ENCODE measurements around the gene TMOD2.

TMOD2 gene

GRCh38 chr15:51776952-51777569 is 25.7 kb downstream of the TMOD2 start:
- no peak overlapping the region for H2AFZ ChIP-seq (ENCODE audit: low read length)
- H3F3A ChIP-seq (ENCODE audit: insufficient read depth, low read length), result no peaks in the 10 kb centered on the region
- DNase-seq, result peak; percentile 73
- H3K9ac ChIP-seq (ENCODE audit: low read length), result no peak overlapping the region
- H3K36me3 ChIP-seq (replicated peaks; ENCODE audit: insufficient read depth, low read length), result no peaks in the 10 kb centered on the region
- H3K27ac ChIP-seq (ENCODE audit: low read length), result no peak overlapping the region
- no peaks in the 10 kb centered on the region for H3K9me3 ChIP-seq (replicated peaks; ENCODE audit: insufficient read depth, low read length)
- H3K4me1 ChIP-seq (ENCODE audit: low read length), result no peaks in the 10 kb centered on the region
- no peaks in the 10 kb centered on the region for H4K20me1 ChIP-seq (ENCODE audit: insufficient read depth, low read length)
- H3K9me2 ChIP-seq (replicated peaks; ENCODE audit: insufficient read depth, low read length), result no peaks in the 10 kb centered on the region
- no peak overlapping the region for H3K4me3 ChIP-seq (ENCODE audit: low read length)
- no peaks in the 10 kb centered on the region for H3K27me3 ChIP-seq (replicated peaks; ENCODE audit: insufficient read depth, low read length)
- no peaks in the 10 kb centered on the region for H3K79me2 ChIP-seq (ENCODE audit: low read length)
- no peak overlapping the region for H3K4me2 ChIP-seq (ENCODE audit: low read depth, low read length)
- TF ChIP-seq, protein P1, sequence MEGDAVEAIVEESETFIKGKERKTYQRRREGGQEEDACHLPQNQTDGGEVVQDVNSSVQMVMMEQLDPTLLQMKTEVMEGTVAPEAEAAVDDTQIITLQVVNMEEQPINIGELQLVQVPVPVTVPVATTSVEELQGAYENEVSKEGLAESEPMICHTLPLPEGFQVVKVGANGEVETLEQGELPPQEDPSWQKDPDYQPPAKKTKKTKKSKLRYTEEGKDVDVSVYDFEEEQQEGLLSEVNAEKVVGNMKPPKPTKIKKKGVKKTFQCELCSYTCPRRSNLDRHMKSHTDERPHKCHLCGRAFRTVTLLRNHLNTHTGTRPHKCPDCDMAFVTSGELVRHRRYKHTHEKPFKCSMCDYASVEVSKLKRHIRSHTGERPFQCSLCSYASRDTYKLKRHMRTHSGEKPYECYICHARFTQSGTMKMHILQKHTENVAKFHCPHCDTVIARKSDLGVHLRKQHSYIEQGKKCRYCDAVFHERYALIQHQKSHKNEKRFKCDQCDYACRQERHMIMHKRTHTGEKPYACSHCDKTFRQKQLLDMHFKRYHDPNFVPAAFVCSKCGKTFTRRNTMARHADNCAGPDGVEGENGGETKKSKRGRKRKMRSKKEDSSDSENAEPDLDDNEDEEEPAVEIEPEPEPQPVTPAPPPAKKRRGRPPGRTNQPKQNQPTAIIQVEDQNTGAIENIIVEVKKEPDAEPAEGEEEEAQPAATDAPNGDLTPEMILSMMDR (IDR thresholded peaks at IDR 0.05; ENCODE audit: low read length), result peak; percentile 86
- no peak for TF ChIP-seq EZH2phosphoT487 (IDR thresholded peaks at IDR 0.05; ENCODE audit: low read length)

DNA sequence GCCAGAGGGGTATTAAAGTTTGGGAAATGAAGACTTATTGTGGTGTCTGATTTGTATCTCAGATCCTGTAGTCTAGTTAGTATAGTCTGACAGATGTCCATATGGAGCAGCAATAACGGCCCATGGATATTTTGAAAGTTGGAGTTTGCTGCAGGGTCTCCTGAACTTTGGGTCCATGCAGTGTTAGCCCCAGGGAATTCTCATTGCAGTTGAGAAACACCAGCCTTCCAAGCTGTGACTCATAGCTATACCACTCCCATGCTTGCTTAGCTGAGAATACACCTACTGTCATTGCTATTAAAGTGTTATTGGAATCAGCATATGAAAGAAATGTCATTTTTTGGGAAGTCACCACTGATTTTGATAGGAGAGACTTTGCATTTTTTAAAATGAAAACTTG is 29.2 kb downstream of the TMOD2 start:
- Histone ChIP-seq H2AFZ (ENCODE audit: low read length) (no peak overlapping the region), H4K20me1 (ENCODE audit: insufficient read depth, low read length) (no peaks in the 10 kb centered on the region), H3K9me3 (replicated peaks; ENCODE audit: insufficient read depth, low read length) (no peaks in the 10 kb centered on the region), H3K4me2 (ENCODE audit: low read depth, low read length) (no peak overlapping the region), H3K27me3 (replicated peaks; ENCODE audit: insufficient read depth, low read length) (no peaks in the 10 kb centered on the region), H3K9ac (ENCODE audit: low read length) (no peak overlapping the region), H3K27ac (ENCODE audit: low read length) (no peak overlapping the region), H3K79me2 (ENCODE audit: low read length) (no peaks in the 10 kb centered on the region), H3K4me1 (ENCODE audit: low read length) (no peaks in the 10 kb centered on the region), H3K9me2 (replicated peaks; ENCODE audit: insufficient read depth, low read length) (no peaks in the 10 kb centered on the region), H3K4me3 (ENCODE audit: low read length) (no peak overlapping the region), H3K36me3 (replicated peaks; ENCODE audit: insufficient read depth, low read length) (no peaks in the 10 kb centered on the region), H3F3A (ENCODE audit: insufficient read depth, low read length) (no peaks in the 10 kb centered on the region)
- no peak for DNase-seq
- TF ChIP-seq EZH2phosphoT487 (IDR thresholded peaks at IDR 0.05; ENCODE audit: low read length), result no peak
- TF ChIP-seq EZH2 (optimal IDR thresholded peaks at IDR 0.05; ENCODE audit: low read depth, low read length), result no peak
- TF ChIP-seq, protein P1 (IDR thresholded peaks at IDR 0.05; ENCODE audit: low read length), result no peak

DNA sequence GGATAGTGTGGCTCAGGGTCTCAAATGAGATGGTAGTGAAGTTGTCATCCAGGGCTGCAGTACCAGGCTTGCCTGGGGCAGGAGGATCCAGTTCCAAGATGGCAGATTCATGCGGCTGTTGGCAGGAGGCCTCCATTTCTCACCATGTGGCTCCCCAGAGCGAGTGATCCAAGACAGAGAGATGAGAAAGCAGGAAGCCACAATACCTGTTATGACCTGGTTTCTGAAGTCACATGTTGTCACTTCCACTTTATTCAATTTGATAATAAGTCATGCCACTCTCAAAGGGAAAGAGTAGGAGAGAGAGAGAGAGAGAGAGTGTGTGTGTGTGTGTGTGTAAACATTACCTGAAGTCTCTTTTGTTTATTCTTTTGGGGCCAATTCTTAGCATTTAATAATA is 30.1 kb downstream of the TMOD2 start:
- H3K4me3 ChIP-seq (ENCODE audit: low read length), result no peak overlapping the region
- no peak overlapping the region for H3K9ac ChIP-seq (ENCODE audit: low read length)
- H3K27me3 ChIP-seq (replicated peaks; ENCODE audit: insufficient read depth, low read length), result no peaks in the 10 kb centered on the region
- no peaks in the 10 kb centered on the region for H3F3A ChIP-seq (ENCODE audit: insufficient read depth, low read length)
- no peaks in the 10 kb centered on the region for H3K9me3 ChIP-seq (replicated peaks; ENCODE audit: insufficient read depth, low read length)
- H4K20me1 ChIP-seq (ENCODE audit: insufficient read depth, low read length), result no peaks in the 10 kb centered on the region
- TF ChIP-seq EZH2phosphoT487 (IDR thresholded peaks at IDR 0.05; ENCODE audit: low read length) (no peak), EZH2 (optimal IDR thresholded peaks at IDR 0.05; ENCODE audit: low read depth, low read length) (no peak)
- TF ChIP-seq, protein P1 (IDR thresholded peaks at IDR 0.05; ENCODE audit: low read length), result no peak
- no peak overlapping the region for H2AFZ ChIP-seq (ENCODE audit: low read length)
- H3K9me2 ChIP-seq (replicated peaks; ENCODE audit: insufficient read depth, low read length), result no peaks in the 10 kb centered on the region
- no peak for DNase-seq
- H3K79me2 ChIP-seq (ENCODE audit: low read length), result no peaks in the 10 kb centered on the region
- no peaks in the 10 kb centered on the region for H3K4me1 ChIP-seq (ENCODE audit: low read length)
- no peaks in the 10 kb centered on the region for H3K36me3 ChIP-seq (replicated peaks; ENCODE audit: insufficient read depth, low read length)
- no peak overlapping the region for H3K4me2 ChIP-seq (ENCODE audit: low read depth, low read length)
- no peak overlapping the region for H3K27ac ChIP-seq (ENCODE audit: low read length)

Data from MM.1S (cell line).